Liver (tissue), 3 donors: ENCODE measurements around the gene LRPAP1.

Source experiments
- CTCF ChIP-seq: fragments of 150-350 bp; IDR thresholded peaks from 2 replicates; pipeline ENCODE4 v1.5.1; 2017; ENCODE audit warnings: improper control_type of control experiment, low read depth, low read length; ENCODE audit not compliant: missing input control
- EGR1 ChIP-seq, 2 donors: IDR thresholded peaks; 2 replicates each; pipeline ENCODE4 v1.6.1; 2016 to 2018; ENCODE audit warnings: antibody characterized with exemption in 2 of 2, low read depth in 2 of 2
- FOXA1 ChIP-seq: IDR thresholded peaks from 2 replicates; pipeline ENCODE4 v1.6.1; 2016; ENCODE audit warnings: antibody characterized with exemption
- GABPA ChIP-seq, 2 donors: IDR thresholded peaks in 1 of 2; conservative IDR thresholded peaks in 1 of 2; 2 replicates each; pipeline ENCODE4 v1.6.1; 2016; ENCODE audit warnings: antibody characterized with exemption in 2 of 2, mild to moderate bottlenecking in 1 of 2, moderate library complexity in 1 of 2
- HNF4A ChIP-seq, 2 donors: conservative IDR thresholded peaks; 2 replicates each; pipeline ENCODE4 v1.6.1; 2016; ENCODE audit warnings: antibody characterized with exemption in 2 of 2, mild to moderate bottlenecking in 2 of 2
- RAD21 ChIP-seq, 2 donors: IDR thresholded peaks; 2 replicates each; pipeline ENCODE4 v1.6.1; 2016; ENCODE audit warnings: antibody characterized with exemption in 2 of 2, mild to moderate bottlenecking in 2 of 2
- REST ChIP-seq: IDR thresholded peaks from 2 replicates; pipeline ENCODE4 v1.6.1; 2016; ENCODE audit warnings: antibody characterized with exemption, mild to moderate bottlenecking
- TAF1 ChIP-seq: conservative IDR thresholded peaks from 2 replicates; pipeline ENCODE4 v1.6.1; 2016; ENCODE audit warnings: antibody characterized with exemption, mild to moderate bottlenecking
- YY1 ChIP-seq: IDR thresholded peaks from 2 replicates; pipeline ENCODE4 v1.6.1; 2016; ENCODE audit warnings: antibody characterized with exemption, mild to moderate bottlenecking
- ZBTB33 ChIP-seq: IDR thresholded peaks from 2 replicates; pipeline ENCODE4 v1.6.1; 2016; ENCODE audit warnings: antibody characterized with exemption
- donor health status: healthy.
- donor health status: healthy.

- TF ChIP-seq CTCF (no peak), YY1 (no peak), RAD21 (IDR thresholded peaks at IDR 0.05) (no peak), EGR1 (IDR thresholded peaks at IDR 0.05; ENCODE audit: low read depth in 2 of 2) (no peak), FOXA1 (no peak), REST (no peak), HNF4A (conservative IDR thresholded peaks at IDR 0.05) (no peak), ZBTB33 (no peak), TAF1 (no peak), GABPA (IDR thresholded peaks at IDR 0.05 in 1 of 2, conservative IDR thresholded peaks at IDR 0.05 in 1 of 2) (no peak)
Observed at GRCh38 chr4:3497523-3498389, 34.5 kb downstream of the LRPAP1 start.
